GM21786 (cell line): ENCODE data around the gene MAGI2.
A peak's percentile ranks its signal among the peaks of the same experiment; 100 is the strongest.

Source experiments
- ATAC-seq: cut with Tn5 transposase; IDR thresholded peaks from one replicate; pipeline ENCODE4 v1.9.1; 2021; ENCODE audit not compliant: unreplicated experiment

Gene MAGI2

DNA sequence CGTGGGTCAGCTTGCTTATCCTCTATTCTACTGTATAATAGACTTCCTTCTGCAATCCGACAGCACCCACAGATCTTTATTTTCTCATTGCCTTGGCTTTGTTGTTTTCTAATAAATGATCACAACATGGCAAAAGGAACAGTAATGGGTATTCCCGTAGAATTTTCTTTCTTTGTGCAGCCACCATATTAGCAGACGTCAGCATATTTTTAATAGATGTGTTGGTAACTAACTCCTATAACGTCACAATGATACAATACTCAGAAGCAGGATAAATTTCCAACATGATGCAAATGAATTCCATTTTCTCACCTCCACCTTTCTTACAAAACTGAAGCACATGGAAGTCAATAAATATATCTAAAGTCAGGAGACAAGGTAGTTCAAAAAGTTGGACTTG is 617.6 kb downstream of the MAGI2 start:
- ATAC-seq: no peak

DNA sequence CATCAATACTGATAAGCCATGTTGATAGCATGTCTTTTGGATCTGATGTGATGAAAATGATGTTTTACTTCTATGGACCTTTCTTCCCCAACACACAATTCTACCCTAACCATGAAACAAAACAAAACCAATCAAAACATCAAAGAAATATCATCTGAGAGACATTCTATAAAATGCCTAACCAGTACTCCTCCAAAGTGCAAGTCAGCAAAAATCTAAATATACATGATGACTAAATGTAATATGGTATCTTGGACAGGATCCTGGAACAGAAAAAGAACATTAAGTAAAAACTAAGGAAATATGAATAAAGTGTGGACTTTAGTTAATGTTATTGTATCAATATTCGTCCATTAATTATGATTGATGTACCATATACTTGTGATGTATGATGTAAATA is 625.1 kb downstream of the MAGI2 start:
- ATAC-seq: no peak

DNA sequence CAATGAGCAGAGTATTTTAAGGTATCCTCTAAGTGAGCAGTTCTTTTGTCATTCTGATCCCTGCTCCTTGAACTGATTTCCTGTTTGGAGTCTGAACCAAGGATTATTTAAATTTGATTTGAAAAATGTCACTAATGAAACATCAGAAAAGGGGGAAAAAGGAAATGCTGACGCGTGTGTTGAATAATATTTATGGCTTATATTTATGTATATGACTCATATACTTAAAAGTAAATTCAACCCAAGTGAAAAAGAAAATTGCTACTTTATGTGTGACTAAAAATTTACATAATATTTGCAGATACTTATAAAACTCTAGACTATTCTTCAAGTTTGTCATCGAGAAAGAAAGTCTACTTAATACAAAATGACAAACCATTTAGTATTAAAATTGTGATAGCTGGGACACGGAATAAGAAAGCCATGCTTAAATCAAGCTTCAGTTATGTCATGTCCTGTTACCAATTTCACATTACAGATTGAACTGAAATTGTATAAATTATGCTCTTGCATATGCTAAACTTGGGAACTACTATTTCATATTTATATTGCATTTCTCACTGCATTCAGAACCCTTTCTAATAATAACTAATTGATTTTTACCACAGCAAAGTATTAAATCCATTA is 649.9 kb downstream of the MAGI2 start:
- ATAC-seq: no peak

GRCh38 chr7:78794101-78794500 is 659.4 kb downstream of the MAGI2 start:
- ATAC-seq: no peak

- ATAC-seq: no peak
Measured at GRCh38 chr7:78792624-78793023, 660.8 kb downstream of the MAGI2 start.

DNA sequence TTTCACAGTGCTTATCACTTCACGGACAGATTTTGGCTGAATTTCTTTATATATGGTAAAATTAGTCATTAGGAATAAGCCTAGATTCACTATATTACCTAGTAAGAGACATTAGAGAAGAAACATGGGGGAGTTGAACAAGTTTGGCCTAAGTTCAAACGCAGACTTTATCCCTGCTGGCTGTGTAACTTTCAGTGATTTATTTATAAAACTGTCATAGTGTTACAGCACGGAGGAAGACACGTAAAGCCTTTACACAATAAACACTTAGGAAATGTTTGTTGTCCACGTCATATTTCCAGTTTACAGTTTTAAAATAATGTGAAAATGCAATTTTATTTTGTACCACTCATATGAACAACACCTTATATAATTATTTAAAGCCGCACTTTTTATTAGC is 661.5 kb downstream of the MAGI2 start:
- no peak for ATAC-seq

DNA sequence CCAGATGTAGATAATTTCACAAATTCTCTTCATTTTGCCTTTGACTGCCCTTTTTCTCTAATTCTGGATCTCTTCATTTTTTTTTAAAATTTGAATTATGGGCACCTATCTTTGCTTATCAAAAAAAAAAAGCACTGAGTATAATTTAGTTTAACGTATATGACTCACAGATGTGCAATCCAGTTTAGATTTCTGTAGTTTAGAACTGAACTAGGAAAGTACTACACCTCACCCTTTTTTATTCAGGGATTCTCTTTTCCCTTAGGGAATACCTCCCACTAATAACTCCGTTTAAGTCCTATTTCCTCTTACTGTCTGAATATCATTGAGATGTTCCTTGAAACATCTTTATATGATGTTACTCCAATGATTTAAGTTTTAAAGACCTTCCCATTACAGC is 665.0 kb downstream of the MAGI2 start:
- ATAC-seq: no peak

DNA sequence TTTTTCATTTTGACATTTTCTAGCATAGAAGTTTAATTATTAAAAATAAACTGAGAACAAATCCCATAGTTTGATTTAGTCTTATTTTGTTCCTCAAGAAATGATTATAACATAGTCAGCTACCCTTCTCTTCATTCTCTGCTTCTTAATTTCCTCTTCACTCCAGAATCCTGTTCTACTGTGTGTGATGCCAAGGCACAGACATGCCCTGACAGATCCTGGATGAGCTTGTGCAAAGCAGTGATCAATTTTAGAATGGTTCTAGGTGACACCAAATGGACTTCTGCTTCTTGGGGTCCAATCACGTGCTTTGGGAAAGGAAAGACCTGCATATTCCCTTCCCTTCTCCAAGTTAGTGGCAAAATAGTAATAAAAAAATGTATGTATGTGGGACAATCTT is 665.6 kb downstream of the MAGI2 start:
- no peak for ATAC-seq

- no peak for ATAC-seq
Measured at GRCh38 chr7:78786055-78786454, 667.4 kb downstream of the MAGI2 start.

DNA sequence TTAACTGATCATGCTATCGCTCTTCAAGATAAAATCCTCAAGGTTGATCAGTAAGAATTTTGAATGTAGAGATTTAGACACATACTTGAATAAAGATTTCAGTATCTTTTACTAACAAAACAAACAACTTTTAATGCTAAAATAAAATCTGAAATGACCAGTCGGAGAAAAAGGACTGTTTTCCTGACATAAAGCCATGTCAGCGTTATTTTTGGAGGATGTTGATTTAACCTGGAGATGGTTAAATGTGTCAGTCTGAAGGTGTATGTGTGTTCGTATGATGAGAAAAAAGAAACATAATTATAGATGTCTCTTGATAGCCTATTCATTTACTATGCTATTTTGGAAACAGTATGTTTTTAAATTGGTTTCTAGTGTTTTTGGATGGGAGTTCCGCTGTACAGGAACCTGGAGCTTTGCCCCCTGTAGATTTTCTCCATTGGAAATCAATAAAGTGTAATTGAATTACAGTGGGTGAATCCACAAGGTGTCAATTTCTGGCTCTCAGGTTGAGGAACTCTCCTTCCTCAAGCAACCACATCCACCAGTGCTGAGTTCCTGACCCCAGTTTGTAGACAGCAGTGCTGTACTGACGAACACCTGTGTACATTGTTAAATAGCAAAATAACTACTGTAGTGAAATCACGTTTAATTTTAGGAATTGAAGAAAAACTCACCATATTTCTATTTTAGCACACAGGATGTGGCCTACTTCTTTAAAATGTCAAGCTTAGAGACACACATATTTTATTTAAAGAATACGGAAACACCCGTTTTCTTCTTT is 670.1 kb downstream of the MAGI2 start:
- ATAC-seq: peak; percentile 53

GRCh38 chr7:78780560-78780959 is 672.9 kb downstream of the MAGI2 start:
- ATAC-seq: no peak

DNA sequence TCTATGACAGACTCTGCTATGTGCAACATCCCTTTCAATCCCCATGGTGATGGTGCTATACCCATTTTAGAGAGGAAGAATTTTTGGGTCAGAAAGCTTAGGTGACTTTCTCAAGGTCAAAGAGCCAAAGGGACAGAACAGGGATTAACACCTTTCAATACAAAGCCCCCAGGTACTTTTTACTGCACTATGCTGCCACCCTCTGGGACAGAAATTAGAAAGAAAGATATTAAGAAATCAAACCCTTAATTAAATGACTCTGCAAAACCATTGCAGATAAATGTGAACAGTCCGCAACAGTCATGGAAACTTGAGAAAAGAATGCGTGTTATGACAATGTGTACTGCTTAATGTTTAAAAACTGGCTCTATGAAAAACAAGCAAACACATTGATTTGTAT is 673.7 kb downstream of the MAGI2 start:
- no peak for ATAC-seq

GRCh38 chr7:78777829-78778228 is 675.6 kb downstream of the MAGI2 start:
- no peak for ATAC-seq

DNA sequence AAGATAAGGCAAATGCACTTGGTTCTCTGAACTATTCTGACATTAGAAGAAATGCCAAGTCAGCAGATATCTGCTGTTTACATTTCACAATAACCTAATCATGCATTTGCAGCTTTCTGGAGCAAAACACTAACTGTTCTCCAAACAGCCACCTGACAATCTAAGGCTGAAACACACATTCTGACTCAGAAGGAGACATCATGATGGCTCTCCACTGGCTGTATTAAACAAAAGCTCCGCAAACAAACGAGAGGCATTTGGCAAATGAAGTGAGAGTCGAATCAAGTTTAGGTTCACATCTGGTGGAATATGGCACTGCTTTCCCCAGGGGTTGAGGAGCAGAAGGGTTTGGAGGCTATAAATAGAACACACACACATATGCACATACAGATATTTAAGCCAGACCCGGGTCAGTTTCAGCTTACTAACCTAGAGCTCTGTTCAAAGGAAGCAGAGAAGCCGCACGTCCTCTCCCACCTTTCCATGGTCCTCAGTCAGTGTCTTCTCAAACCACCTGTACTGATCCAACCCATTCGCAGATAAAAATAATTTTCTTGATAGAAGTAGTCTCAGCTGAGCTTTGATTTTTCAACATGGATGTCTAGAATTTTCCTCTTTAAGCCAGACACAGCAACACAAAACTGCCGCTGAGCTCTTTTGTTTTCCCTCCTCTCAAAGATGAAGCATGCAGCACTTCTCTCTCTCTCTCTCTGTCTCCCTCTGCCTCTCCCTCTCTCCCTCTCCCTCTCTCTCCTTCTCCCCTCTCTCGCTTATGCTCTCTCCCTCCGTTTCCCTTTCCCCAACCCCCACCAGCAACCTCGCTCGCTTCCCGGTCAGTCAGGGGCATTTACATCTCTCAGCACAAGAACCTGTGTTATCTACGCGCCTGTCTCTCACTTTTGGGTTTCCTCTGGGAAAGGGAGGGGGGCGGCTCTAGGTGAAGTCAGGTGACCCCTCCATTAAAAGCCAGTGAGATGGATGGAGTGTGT is 682.8 kb downstream of the MAGI2 start:
- ATAC-seq: peak; percentile 30

DNA sequence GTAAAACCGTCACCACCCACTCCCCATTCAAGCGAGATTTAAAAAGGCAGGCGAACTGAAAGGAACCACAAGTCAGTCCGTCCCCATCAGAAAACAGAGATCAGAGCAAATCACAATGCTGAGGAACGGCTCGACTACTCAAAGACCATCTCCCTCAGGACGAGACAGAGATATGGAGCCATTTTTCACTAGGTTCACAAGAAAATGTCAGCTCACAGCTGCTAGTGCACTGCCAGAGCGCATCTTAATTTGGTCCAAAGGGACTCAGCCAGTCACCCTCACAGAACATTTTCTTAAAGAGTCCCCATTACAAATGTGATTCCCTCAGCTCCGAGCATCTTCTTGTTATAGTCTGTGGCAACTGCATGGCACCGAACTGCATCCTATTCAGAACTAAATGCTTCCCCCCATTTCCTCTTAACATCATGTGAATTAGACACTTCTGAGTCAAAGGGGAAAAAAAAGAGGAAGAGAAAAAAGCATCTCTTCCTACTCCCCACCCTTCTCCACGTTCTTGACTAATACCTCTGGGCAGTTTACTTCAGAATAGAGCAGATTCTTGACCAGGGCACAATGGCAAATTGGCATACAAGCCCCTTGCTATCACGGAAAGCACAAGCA is 683.9 kb downstream of the MAGI2 start:
- ATAC-seq: peak; percentile 89

DNA sequence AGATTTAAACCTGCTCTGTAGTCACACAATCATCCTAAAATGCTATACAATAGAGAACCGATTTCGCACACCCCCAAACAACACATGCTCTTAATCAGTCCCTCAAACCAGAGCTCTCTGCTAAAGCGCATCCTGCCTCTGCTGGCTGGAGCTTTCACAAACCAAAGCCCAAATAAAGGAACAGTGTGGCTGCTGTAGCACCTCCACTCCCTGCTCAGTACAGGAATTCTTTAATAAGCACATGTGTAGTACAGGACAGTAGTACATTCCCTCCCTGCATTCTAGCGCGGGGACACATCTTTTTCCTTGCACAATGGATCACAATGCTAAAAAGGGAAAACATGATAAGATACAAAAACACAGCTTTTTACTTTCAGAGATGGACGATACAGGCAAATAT is 684.6 kb downstream of the MAGI2 start:
- ATAC-seq: no peak

DNA sequence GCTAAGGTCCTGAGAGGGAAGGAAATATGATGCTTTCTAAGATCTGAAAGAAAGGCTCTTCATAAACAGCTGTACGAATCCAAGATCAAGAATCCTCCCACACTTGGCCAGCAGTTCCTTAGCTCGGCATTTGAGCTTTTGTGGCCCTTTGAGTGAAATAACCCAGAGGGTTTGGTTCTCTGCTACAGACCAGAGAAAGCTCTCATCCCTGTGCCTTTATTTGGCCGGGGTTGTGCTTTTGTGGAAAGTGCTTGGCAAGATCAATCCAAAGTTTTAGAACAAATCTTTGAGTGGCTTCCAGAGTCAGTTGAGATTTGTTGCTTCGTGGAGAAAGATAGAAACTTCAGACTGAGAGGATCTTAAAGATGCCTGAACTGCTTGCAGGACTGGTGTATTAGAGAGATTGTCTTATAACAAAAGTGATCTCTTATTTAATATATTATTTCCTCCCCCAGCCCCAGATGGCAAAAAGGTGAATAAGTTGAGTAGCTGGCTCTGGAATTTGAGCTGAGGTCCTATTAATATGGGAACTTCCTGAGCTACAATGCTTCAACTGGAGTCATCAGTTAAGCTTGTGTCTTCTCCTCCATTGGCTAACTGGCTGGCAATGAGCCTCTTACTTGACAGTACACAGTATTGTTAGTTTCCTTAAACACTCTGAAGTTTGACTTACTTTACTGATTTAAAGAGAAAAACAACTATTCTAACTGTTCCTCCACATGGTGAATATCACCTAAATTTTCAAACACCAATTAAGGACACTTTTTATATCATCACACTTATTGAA is 687.3 kb downstream of the MAGI2 start:
- no peak for ATAC-seq

- ATAC-seq: no peak
Measured at GRCh38 chr7:78764571-78764970, 688.9 kb downstream of the MAGI2 start.

GRCh38 chr7:78762625-78763024 is 690.8 kb downstream of the MAGI2 start:
- no peak for ATAC-seq

- no peak for ATAC-seq
Measured at GRCh38 chr7:78760620-78761355, 692.7 kb downstream of the MAGI2 start.
